Fibroblast of mammary gland (primary cell): Measurements from ENCODE around the gene RANBP3L.

Source experiments
- DNase-seq: peaks from one replicate; pipeline ENCODE4 v3.0.0-alpha.2; 2010; ENCODE audit warnings: low read depth
- H3K4me3 ChIP-seq: 2 replicates; pipeline ENCODE4 v1.5.1; 2011; ENCODE audit warnings: low read depth, mild to moderate bottlenecking, low read length, moderate library complexity; ENCODE audit not compliant: control insufficient read depth
- CTCF ChIP-seq: conservative IDR thresholded peaks from 2 replicates; pipeline ENCODE4 v1.5.1; 2011; ENCODE audit warnings: low read depth, low read length, inconsistent platforms; ENCODE audit not compliant: control insufficient read depth, insufficient read depth

RANBP3L gene

GRCh38 chr5:36237751-36238150, 64.0 kb downstream of the RANBP3L start:
- DNase-seq: no peak
- no peak overlapping the region for H3K4me3 ChIP-seq
- TF ChIP-seq CTCF: no peak

- no peak overlapping the region for H3K4me3 ChIP-seq
- TF ChIP-seq CTCF: no peak
- no peak for DNase-seq
Observed at GRCh38 chr5:36236801-36237200, 64.9 kb downstream of the RANBP3L start.

- no peak for TF ChIP-seq CTCF
- no peak for DNase-seq
Observed at GRCh38 chr5:36232533-36232932, 69.2 kb downstream of the RANBP3L start.

GRCh38 chr5:36230151-36230790, 71.4 kb downstream of the RANBP3L start:
- no peak overlapping the region for H3K4me3 ChIP-seq
- no peak for DNase-seq
- TF ChIP-seq CTCF: no peak

More at GRCh38 chr5:36232533-36232932, 69.2 kb downstream of the RANBP3L start:
- no peak overlapping the region for H3K4me3 ChIP-seq

GRCh38 chr5:36228505-36228904, 73.2 kb downstream of the RANBP3L start:
- no peak overlapping the region for H3K4me3 ChIP-seq
- TF ChIP-seq CTCF: no peak
- DNase-seq: no peak

- DNase-seq: no peak
- no peak overlapping the region for H3K4me3 ChIP-seq
- no peak for TF ChIP-seq CTCF
Observed at GRCh38 chr5:36227046-36227445, 74.7 kb downstream of the RANBP3L start.

GRCh38 chr5:36222620-36223019, 79.1 kb downstream of the RANBP3L start:
- no peak overlapping the region for H3K4me3 ChIP-seq
- DNase-seq: no peak
- TF ChIP-seq CTCF: no peak
